Measurements from ENCODE around the gene LMBR1.
"Not testable (repeated sequence)": the region's sequence is repeated elsewhere in the genome, so short reads cannot be mapped to it uniquely, and the experiment has no call there.

The LMBR1 gene

GRCh38 chr7:156843582-156843981 lies 49.4 kb downstream of the LMBR1 start:
- FAIRE-seq, result not testable (repeated sequence)

- no peak for FAIRE-seq
These were observed 49.8 kb downstream of the LMBR1 start for GRCh38 chr7:156843157-156843556.

GRCh38 chr7:156842740-156843140 lies 50.2 kb downstream of the LMBR1 start:
- FAIRE-seq, result no peak

- no peak for FAIRE-seq
These were observed 50.7 kb downstream of the LMBR1 start for GRCh38 chr7:156842317-156842716.

GRCh38 chr7:156841497-156841896 lies 51.5 kb downstream of the LMBR1 start:
- FAIRE-seq, result no peak

GRCh38 chr7:156840134-156840533 lies 52.8 kb downstream of the LMBR1 start:
- no peak for FAIRE-seq

- FAIRE-seq, result no peak
These were observed 56.5 kb downstream of the LMBR1 start for GRCh38 chr7:156836443-156836842.

- FAIRE-seq, result no peak
These were observed 58.5 kb downstream of the LMBR1 start for GRCh38 chr7:156834462-156834861.

GRCh38 chr7:156833312-156833711 lies 59.7 kb downstream of the LMBR1 start:
- no peak for FAIRE-seq

- no peak for FAIRE-seq
These were observed 60.6 kb downstream of the LMBR1 start for GRCh38 chr7:156832195-156832877.

- FAIRE-seq, result no peak
These were observed 63.2 kb downstream of the LMBR1 start for GRCh38 chr7:156829669-156830336.

GRCh38 chr7:156827587-156828203 lies 65.3 kb downstream of the LMBR1 start:
- FAIRE-seq, result peak; percentile 95

- FAIRE-seq, result no peak
These were observed 69.5 kb downstream of the LMBR1 start for GRCh38 chr7:156823435-156823834.

- no peak for FAIRE-seq
These were observed 72.4 kb downstream of the LMBR1 start for GRCh38 chr7:156820445-156821063.

GRCh38 chr7:156819733-156820295 lies 73.2 kb downstream of the LMBR1 start:
- no peak for FAIRE-seq

- FAIRE-seq, result no peak
These were observed 74.8 kb downstream of the LMBR1 start for GRCh38 chr7:156818133-156818532.

- peak; percentile 92 for FAIRE-seq
These were observed 75.9 kb downstream of the LMBR1 start for GRCh38 chr7:156816943-156817572.

GRCh38 chr7:156811706-156812105 lies 81.3 kb downstream of the LMBR1 start:
- FAIRE-seq, result no peak

- not testable (repeated sequence) for FAIRE-seq
These were observed 89.3 kb downstream of the LMBR1 start for GRCh38 chr7:156803656-156804055.

- FAIRE-seq, result no peak
These were observed 90.8 kb downstream of the LMBR1 start for GRCh38 chr7:156802214-156802613.

- no peak for FAIRE-seq
These were observed 97.6 kb downstream of the LMBR1 start for GRCh38 chr7:156795415-156795814.

GRCh38 chr7:156793334-156793733 lies 99.6 kb downstream of the LMBR1 start:
- FAIRE-seq, result no peak

- no peak for FAIRE-seq
These were observed 100.4 kb downstream of the LMBR1 start for GRCh38 chr7:156792611-156793010.

Data from TTC549 (cell line).